GM19238 (cell line): ENCODE measurements around the gene ZNF546.
"Not testable (repeated sequence)": the region's sequence is repeated elsewhere in the genome, so short reads cannot be mapped to it uniquely, and the experiment has no call there.

ENCODE experiments used
- DNase-seq: peaks from one replicate; pipeline ENCODE4 v3.0.0; 2011; ENCODE audit warnings: low spot score; ENCODE audit not compliant: insufficient read length

The ZNF546 gene

GRCh38 chr19:39996811-39997637 lies at the start of gene ZNF546:
Gene ZNF546, plus strand, starts transcription at chr19:39997060. Its CDS starts 1,267 bp downstream, at chr19:39998327.
- DNase-seq: peak; percentile 83

DNA sequence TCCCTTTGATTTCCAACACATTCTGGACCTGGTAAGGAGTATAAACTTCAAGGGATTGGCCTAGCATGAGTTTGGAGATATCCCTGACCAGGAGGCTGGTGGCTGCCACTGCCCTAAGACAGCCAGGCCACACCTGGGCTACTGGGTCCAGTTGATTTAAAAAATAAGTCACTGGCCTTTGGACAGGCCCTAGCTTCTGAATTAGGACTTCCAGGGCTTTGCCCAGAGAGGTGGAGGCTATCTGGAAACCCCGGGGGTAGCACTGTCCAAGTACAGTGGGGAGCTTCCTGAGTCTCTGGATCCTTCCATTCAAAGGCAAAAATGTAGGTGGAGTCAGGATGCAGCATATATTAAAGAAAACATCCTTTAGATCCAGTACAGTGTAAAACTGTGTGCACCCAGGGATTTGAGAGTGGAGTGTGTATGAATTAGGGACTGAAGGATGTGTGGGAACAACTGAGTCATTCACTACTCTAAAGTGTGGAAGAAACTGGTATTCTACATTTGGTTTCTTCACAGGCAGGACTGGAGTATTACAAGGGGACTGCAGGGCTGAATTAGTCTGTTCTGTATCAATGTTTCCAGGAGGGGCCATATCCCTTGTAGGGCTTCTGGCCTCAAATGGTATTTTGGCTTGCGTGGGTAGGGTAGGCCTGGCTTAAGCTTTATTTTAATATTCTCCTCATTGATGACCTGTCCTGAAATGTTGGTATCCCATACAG lies 47.7 kb upstream of the ZNF546 start:
- no peak for DNase-seq

- DNase-seq: no peak
Observed at GRCh38 chr19:39951065-39951650, 45.7 kb upstream of the ZNF546 start.

- no peak for DNase-seq
Observed at GRCh38 chr19:39951686-39952085, 45.2 kb upstream of the ZNF546 start.

DNA sequence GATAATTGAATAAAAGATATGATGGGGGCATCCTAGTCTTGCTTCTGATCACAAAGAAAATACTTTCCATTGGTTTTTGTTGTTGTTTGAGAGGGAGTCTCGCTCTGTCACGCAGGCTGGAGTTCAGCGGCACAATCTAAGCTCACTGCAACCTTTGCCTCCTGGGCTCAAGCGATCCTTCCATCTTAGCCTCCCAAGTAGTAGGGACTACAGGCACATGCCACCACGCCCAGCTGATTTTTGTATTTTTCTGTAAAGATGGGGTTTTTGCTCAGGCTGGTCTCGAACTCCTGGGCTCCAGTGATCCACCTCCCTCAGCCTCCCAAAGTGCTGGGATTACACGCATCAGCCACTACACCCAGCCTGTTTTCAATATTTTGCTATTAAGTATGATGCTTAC lies 42.9 kb upstream of the ZNF546 start:
- DNase-seq: no peak

- not testable (repeated sequence) for DNase-seq
Observed at GRCh38 chr19:39957886-39958285, 39.0 kb upstream of the ZNF546 start.

DNA sequence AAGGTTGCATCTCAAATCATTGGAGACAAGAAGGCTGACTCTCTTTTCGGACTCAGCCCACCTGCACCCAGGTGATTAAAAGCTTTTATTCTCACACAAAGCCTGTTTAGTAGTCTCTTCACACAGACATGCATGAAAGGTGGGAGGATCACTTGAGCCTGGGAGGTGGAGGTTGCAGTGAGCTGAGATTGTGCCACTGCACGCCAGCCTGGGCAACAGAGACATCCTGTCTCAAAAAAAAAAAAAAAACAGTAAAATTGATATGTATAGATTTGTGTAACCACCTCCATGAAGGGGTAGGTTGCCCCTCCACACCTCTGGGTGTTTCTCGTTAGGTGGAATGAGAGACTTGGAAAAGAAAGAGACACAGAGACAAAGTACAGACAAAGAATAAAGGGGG lies 37.9 kb upstream of the ZNF546 start:
- not testable (repeated sequence) for DNase-seq

DNA sequence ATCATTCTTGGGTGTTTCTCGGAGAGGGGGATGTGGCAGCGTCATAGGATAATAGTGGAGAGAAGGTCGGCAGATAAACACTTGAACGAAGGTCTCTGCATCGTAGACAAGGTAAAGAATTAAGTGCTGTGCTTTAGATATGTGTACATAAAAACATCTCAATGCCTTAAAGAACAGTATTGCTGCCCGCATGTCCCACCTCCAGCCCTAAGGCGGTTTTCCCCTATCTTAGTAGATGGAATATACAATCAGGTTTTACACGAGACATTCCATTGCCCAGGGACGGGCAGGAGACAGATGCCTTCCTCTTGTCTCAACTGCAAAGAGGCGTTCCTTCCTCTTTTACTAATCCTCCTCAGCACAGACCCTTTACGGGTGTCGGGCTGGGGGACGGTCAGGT lies 37.5 kb upstream of the ZNF546 start:
- DNase-seq: not testable (repeated sequence)

- DNase-seq: no peak
Observed at GRCh38 chr19:39963898-39964297, 33.0 kb upstream of the ZNF546 start.

DNA sequence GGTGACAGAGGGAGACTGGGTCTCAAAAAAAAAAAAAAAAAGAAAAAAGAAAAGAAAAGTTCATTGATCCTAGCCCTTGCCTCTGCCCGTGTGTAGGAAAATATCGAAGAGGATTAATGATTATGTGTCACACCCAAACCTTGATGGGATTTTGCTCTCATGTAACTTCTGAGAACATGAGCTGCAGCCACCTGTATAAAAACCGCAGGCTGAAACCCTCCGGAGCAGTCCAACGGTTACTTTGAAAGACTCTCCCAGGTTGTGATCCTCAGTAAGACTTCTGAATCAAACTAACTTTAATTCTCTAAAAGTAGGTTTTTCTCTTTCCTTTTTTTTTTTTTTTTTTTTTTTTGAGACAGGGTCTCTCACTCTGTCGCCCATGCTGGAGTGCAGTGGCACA lies 30.2 kb upstream of the ZNF546 start:
- DNase-seq: no peak

- DNase-seq: no peak
Observed at GRCh38 chr19:39967561-39967960, 29.3 kb upstream of the ZNF546 start.

GRCh38 chr19:39968789-39969188 lies 28.1 kb upstream of the ZNF546 start:
- no peak for DNase-seq

DNA sequence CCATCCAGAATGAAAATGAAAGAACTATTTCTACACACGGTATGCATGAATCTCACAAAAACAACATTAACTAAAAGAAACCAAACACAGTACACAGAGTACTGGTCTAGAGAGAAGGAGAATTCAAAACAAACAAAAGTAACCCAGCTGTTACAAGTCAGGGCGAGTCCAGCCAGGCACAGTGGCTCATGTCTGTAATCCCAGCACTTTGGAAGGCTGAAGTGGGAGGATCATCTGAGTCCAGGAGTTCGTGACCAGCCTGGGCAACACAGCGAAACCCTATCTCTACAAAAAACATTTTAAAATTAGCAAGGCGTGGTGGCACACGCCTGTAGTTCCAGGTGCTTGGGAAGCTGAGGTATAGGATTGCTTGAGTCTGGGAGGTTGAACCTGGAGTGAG lies 27.6 kb upstream of the ZNF546 start:
- no peak for DNase-seq

GRCh38 chr19:39969681-39970424 lies 27.0 kb upstream of the ZNF546 start:
- DNase-seq: no peak

GRCh38 chr19:39970425-39970674 lies 26.5 kb upstream of the ZNF546 start:
- DNase-seq: peak; percentile 16

GRCh38 chr19:39970675-39971379 lies 26.0 kb upstream of the ZNF546 start, which contains the start of gene PSMC4:
Gene PSMC4, plus strand, starts transcription at chr19:39971165. Its CDS starts 38 bp downstream, at chr19:39971203.
- DNase-seq: peak; percentile 94

DNA sequence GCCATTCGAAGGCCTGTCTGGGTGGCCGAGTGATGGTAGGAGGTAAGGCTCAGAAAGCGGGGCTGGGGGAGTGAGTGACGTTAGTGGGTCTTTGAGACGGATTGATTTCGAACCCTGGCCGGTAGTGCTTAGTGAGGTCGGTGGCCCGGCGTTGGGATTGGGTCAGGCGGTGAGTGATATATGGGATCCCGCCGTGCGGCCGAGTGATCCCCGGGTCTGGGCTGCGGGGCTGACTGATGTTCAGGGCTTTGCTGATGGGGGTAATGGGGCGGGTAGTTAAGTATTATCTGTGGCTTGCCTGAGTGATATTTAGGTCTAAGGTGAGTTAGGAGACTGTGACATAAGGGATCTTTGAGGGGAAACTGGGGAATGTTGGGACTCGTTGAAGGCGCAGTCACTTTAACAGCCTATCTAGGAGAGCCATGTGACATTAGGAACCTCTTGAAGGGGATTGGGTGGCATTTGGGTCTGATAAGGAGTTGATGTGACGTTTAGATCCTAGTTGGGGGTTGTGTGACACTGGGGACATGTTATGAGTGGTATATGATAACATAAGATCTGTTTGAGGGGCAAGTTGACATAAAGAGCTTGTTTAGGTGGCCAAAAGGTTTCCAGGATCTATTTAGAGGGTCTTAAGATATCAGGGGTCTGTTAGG lies 25.4 kb upstream of the ZNF546 start:
- DNase-seq: no peak

- no peak for DNase-seq
Observed at GRCh38 chr19:39974377-39975155, 22.3 kb upstream of the ZNF546 start.

DNA sequence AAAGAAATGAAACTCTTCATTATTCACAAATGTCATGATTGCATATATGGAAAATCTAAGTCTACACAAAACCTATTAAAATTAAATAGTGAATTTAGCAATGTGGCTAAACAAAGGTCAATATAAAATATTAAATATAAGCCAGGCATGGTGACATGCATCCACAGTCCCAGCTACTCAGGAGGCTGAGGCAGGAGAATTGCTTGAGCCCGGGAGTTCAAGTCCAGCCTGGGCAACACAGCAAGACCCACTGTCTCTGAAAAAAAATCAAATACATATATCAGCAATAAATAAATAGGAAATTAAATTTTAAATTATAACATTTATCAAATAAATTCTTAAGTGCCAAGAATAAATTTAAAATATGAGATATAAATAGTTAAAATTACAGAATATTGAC lies 14.0 kb upstream of the ZNF546 start:
- DNase-seq: no peak
